ENCODE results near the gene MED25.
A peak's percentile ranks its signal among the peaks of the same experiment; 100 is the strongest.

Gene MED25

GRCh38 chr19:49876422-49877019 lies 58.4 kb downstream of the MED25 start:
- DNase-seq, result peak; percentile 99

- DNase-seq, result peak; percentile 100
Measured at GRCh38 chr19:49877020-49877878, 59.2 kb downstream of the MED25 start, which contains the start of the genes AKT1S1 and TBC1D17. Gene AKT1S1, minus strand, starts transcription at chr19:49877355. Its CDS starts 4,060 bp downstream, at chr19:49873295. Gene TBC1D17, plus strand, starts transcription at chr19:49877702. Its CDS starts 22 bp downstream, at chr19:49877724.

GRCh38 chr19:49877879-49878743 lies 60.0 kb downstream of the MED25 start:
- peak; percentile 98 for DNase-seq

- DNase-seq, result no peak
Measured at GRCh38 chr19:49878744-49879070, 60.6 kb downstream of the MED25 start.

- no peak for DNase-seq
Measured at GRCh38 chr19:49879243-49879963, 61.3 kb downstream of the MED25 start.

- DNase-seq, result no peak
Measured at GRCh38 chr19:49880162-49880869, 62.2 kb downstream of the MED25 start.

GRCh38 chr19:49881186-49881585 lies 63.1 kb downstream of the MED25 start:
- DNase-seq, result no peak

GRCh38 chr19:49881672-49882394 lies 63.7 kb downstream of the MED25 start:
- no peak for DNase-seq

GRCh38 chr19:49882643-49883042 lies 64.6 kb downstream of the MED25 start:
- DNase-seq, result no peak

GRCh38 chr19:49883094-49883493 lies 65.0 kb downstream of the MED25 start:
- no peak for DNase-seq

- no peak for DNase-seq
Measured at GRCh38 chr19:49884109-49884508, 66.0 kb downstream of the MED25 start.

- DNase-seq, result no peak
Measured at GRCh38 chr19:49884760-49885159, 66.7 kb downstream of the MED25 start.
